Measurements from ENCODE around the gene HEATR9.
"Not testable (repeated sequence)": the region's sequence is repeated elsewhere in the genome, so short reads cannot be mapped to it uniquely, and the experiment has no call there.

Gene HEATR9

GRCh38 chr17:35868737-35869136 lies at the start of gene HEATR9:
HEATR9 (minus strand) TSS chr17:35868891; CDS start chr17:35868742, 149 bp downstream.
- DNase-seq: no peak

GRCh38 chr17:35917519-35918213 lies 49.0 kb upstream of the HEATR9 start:
- DNase-seq: no peak

GRCh38 chr17:35915153-35915964 lies 46.7 kb upstream of the HEATR9 start:
- DNase-seq: no peak

- no peak for DNase-seq
Observed at GRCh38 chr17:35914354-35914753, 45.7 kb upstream of the HEATR9 start.

- DNase-seq: no peak
Observed at GRCh38 chr17:35913609-35914008, 44.9 kb upstream of the HEATR9 start.

GRCh38 chr17:35912942-35913341 lies 44.3 kb upstream of the HEATR9 start:
- DNase-seq: no peak

- DNase-seq: no peak
Observed at GRCh38 chr17:35912339-35912912, 43.7 kb upstream of the HEATR9 start.

GRCh38 chr17:35909408-35909807 lies 40.7 kb upstream of the HEATR9 start:
- DNase-seq: no peak

- no peak for DNase-seq
Observed at GRCh38 chr17:35907691-35908090, 39.0 kb upstream of the HEATR9 start.

GRCh38 chr17:35906926-35907637 lies 38.4 kb upstream of the HEATR9 start:
- DNase-seq: no peak

GRCh38 chr17:35906191-35906925 lies 37.7 kb upstream of the HEATR9 start:
- no peak for DNase-seq

- no peak for DNase-seq
Observed at GRCh38 chr17:35903451-35903850, 34.8 kb upstream of the HEATR9 start.

GRCh38 chr17:35901631-35902175 lies 33.0 kb upstream of the HEATR9 start:
- no peak for DNase-seq

GRCh38 chr17:35900708-35901480 lies 32.2 kb upstream of the HEATR9 start:
- no peak for DNase-seq

- DNase-seq: no peak
Observed at GRCh38 chr17:35900280-35900679, 31.6 kb upstream of the HEATR9 start.

- DNase-seq: peak; percentile 73
Observed at GRCh38 chr17:35898283-35899070, 29.8 kb upstream of the HEATR9 start.

- DNase-seq: not testable (repeated sequence)
Observed at GRCh38 chr17:35897772-35898171, 29.1 kb upstream of the HEATR9 start.

GRCh38 chr17:35895636-35896587 lies 27.2 kb upstream of the HEATR9 start:
- peak; percentile 72 for DNase-seq

- no peak for DNase-seq
Observed at GRCh38 chr17:35894206-35894605, 25.5 kb upstream of the HEATR9 start.

Data from activated CD4-positive, alpha-beta T cell treated with anti-CD3 and anti-CD28 coated beads, Interleukin-2, Interleukin-6, amounts not matched to agents 100 ng/mL and 50 ng/mL, durations not matched to agents 16 hours and 8 hours (primary cell).